HEK293 (cell line): Measurements from ENCODE around the gene DCTN3.

Experiments
- CTCF ChIP-seq: fragments of 450-650 bp; formaldehyde crosslinking; IDR thresholded peaks from 2 replicates; pipeline ENCODE4 v1.5.1; 2016; ENCODE audit warnings: missing biosample characterization, missing genetic modification characterization
- YY1 ChIP-seq: fragments of 450-650 bp; formaldehyde crosslinking; IDR thresholded peaks from 2 replicates; pipeline ENCODE4 v1.5.1; 2018; ENCODE audit warnings: missing biosample characterization, missing genetic modification characterization
- ZNF623 ChIP-seq: fragments of 450-650 bp; formaldehyde crosslinking; IDR thresholded peaks from 2 replicates; pipeline ENCODE4 v1.5.1; 2016; ENCODE audit warnings: missing biosample characterization, missing genetic modification characterization
- TF ChIP-seq, protein P1 (sequence below): fragments of 450-650 bp; formaldehyde crosslinking; IDR thresholded peaks from 2 replicates; pipeline ENCODE4 v1.5.1; 2016; ENCODE audit warnings: missing biosample characterization, missing genetic modification characterization

DNA sequence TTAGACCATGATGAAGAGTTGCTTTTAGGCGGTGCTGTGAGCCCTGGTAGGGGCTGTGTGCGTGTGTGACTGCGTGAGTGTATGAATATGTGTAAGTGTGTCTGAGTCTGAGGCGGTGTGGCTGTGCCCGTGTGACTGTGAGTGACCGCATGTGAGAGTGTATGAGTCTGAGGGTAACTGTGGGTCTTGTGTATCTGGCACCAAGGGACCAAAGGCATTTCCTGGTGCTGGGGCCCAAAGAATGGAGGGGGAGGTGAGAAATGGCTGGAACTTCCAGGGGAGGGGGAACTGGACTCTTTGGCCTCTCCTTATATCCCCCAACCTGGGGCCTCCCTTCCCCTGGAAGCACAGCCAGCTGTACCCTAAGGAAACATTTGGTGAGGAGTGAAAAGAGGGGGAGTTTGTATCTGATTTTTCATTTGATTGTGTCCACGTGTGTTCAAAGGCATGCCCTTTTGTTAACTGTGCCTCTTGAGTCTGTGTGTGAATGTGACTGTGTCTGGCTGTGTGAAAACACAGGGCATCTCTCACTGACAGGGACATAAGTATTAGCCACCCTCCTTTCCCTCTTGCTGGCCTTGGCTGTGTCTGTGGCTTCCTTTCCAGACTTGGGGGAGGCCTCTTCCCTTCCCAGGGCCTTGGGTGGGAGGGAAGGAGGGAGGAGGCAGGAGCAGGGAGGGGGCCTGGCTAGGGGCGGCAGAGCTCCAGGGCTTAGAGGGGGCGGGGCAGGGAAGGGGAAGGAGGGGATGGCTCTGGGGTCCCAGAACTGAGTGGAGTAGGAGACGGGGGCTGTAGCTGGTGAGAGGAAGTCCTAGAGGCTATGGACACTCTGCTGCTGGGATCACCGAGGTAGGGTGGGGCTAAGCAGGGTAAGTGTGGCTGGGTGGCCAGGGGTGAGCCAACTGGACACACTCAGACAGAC is 33.1 kb upstream of the DCTN3 start:
- TF ChIP-seq, protein P1, sequence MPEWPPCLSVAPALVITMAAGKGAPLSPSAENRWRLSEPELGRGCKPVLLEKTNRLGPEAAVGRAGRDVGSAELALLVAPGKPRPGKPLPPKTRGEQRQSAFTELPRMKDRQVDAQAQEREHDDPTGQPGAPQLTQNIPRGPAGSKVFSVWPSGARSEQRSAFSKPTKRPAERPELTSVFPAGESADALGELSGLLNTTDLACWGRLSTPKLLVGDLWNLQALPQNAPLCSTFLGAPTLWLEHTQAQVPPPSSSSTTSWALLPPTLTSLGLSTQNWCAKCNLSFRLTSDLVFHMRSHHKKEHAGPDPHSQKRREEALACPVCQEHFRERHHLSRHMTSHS (tag by site-specific recombination) = no peak
- TF ChIP-seq CTCF (tag by site-specific recombination) (no peak), YY1 (tag by site-specific recombination) (no peak), ZNF623 (no peak)
